HG03045 (cell line): ENCODE data around the gene PTCH2.

Experiments used
- ATAC-seq: cut with Tn5 transposase; IDR thresholded peaks from one replicate; pipeline ENCODE4 v1.9.1; 2021; ENCODE audit warnings: mild to moderate bottlenecking, moderate library complexity; ENCODE audit not compliant: unreplicated experiment

Gene PTCH2

DNA sequence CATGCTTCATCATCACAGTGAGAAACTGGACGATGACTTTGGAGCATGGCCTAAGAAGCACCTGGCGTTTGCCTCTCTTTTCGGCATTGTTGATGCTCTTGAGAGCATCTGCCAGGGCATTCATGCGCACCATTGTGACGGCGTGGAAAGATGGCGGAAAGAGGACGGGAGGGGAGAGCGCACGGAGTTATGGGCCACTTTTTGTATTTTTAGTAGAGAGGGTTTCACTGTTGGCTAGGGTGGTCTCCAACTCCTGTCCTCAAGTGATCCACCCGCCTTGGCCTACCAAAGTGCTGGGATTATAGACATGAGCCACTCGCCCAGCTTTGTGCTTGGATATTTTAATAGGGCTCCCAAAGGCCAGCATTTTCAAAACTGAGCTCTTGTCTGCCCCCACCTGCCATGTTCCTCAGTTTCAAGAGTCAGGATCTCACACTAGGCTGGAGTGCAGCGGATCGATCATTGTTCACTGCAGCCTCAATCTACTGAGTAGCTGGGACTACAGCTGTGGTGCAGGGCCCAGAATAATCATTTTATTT, 62.4 kb downstream of the PTCH2 start:
- ATAC-seq, result no peak

DNA sequence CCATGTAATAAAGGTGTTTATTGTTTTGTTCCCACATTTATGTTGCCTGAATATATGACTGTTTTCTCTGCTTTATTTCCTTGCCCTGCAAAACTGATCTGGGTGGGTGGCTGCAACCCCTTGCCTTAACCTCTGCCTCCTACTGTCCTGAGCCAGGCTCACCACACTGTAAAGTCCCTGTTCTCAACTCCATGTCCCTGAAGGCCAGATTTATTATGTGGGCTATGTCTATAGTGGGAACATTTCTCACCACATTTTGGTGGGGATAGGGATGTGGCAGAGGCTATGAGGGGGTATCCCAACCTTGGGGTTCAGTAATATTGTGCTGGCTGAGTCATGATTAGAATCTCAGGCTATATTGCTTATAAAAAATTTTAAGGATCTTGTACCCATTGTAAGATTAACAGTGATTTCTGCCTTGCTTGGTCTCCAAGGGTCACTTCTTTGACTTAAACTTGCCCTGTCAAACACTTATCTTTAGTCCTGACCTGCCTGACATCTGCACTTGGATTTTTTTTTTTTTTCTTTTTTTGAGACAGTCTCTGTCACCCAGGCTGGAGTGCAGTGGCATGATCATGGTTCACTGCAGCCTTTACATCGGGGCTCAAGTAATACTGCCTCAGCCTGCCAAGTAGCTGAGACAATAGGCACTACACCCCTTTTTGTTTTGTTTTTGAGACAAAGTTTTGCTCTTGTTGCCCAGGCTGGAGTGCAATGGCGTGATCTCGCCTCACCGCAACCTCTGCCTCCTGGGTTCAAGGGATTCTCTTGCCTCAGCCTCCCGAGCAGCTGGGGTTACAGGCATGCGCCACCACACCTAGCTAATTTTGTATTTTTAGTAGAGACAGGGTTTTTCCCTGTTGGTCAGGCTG, 64.1 kb downstream of the PTCH2 start:
- ATAC-seq, result no peak

DNA sequence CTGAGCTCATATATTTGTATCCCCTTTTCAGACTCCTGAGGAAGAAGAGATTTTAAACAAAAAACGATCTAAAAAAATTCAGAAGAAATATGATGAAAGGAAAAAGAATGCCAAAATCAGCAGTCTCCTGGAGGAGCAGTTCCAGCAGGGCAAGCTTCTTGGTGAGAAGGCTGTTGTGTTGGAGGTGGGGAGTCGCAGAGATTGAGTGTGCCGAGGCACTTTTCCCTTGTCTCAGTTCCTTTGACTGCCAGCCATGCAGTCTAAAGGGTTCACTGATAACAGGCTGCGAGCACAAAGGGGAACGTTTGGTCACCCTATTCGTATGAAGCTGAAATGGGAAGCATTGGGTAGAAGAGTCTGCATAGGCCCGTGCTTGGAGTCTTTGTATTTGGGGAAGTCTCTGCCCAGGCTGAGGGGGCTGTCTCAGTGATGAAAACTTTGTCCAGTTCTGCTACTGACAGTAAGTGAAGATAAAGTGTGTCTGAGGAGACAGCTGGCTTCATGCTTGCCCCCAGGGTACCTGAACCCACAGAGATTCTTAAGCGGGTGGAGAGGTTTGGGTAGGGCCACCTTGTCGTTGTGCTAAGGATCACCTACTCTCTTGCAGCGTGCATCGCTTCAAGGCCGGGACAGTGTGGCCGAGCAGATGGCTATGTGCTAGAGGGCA, 65.0 kb downstream of the PTCH2 start:
- ATAC-seq, result no peak

DNA sequence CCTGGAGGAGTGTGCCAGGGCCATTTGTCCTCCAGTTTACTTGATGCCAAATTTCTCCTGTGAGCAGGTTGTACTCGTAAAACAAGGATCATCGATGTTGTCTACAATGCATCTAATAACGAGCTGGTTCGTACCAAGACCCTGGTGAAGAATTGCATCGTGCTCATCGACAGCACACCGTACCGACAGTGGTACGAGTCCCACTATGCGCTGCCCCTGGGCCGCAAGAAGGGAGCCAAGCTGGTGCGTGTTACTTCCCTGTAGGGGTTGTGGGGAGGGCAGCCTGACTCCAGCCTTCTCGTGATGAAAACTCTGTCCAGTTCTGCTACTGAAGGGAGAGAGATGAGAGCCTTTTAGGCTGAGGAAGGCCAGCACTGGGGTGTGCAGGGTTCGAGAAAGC, 65.5 kb downstream of the PTCH2 start:
- no peak for ATAC-seq

DNA sequence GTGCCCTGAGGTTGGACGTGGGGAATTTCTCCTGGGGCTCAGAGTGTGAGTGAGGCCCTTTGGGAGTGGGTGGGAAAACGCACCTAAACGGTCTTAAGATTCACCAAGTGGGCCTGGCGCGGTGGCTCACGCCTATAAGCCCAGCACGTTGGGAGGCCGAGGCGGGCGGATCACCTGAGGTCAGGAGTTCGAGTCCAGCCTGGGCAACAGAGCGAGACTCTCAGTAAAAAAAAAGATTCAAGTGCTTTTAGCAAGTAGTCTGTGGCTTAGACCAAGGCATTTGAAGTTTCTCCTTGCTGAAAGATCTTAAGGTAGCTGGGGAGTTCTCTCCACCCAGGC, 66.4 kb downstream of the PTCH2 start:
- no peak for ATAC-seq

DNA sequence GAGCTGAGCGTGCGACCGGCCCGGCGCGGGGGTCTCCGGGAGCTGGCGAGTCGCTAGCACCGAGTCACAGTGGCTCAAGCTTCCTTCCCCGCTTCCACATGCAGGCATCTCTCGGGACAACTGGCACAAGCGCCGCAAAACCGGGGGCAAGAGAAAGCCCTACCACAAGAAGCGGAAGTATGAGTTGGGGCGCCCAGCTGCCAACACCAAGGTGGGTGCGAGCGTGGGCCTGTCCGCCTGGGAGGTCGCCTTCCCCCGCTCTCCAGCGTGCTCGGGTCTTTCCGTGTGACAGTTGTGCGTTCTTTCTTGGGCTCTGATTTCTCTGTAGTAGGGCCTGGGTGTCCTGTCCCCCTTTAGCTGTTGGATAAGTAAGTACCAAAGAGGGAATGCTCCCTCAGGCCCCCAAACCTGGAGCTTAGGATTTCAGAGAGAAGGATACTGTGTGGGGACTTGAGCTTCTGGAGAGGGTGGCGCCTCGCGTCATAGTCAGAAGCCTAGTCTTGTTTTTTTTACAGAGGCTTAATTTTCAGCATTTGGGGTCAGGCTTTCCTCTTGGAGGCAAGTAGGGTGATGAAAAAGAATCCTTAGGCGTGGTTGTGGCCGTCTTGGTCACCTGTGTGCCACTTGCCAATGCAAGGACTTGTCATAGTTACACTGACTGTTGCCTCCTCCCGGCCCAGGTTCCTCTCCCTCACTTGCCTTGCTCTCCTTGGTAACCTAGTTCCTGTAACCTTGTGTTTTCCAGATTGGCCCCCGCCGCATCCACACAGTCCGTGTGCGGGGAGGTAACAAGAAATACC, 66.9 kb downstream of the PTCH2 start:
- peak; percentile 6 for ATAC-seq

DNA sequence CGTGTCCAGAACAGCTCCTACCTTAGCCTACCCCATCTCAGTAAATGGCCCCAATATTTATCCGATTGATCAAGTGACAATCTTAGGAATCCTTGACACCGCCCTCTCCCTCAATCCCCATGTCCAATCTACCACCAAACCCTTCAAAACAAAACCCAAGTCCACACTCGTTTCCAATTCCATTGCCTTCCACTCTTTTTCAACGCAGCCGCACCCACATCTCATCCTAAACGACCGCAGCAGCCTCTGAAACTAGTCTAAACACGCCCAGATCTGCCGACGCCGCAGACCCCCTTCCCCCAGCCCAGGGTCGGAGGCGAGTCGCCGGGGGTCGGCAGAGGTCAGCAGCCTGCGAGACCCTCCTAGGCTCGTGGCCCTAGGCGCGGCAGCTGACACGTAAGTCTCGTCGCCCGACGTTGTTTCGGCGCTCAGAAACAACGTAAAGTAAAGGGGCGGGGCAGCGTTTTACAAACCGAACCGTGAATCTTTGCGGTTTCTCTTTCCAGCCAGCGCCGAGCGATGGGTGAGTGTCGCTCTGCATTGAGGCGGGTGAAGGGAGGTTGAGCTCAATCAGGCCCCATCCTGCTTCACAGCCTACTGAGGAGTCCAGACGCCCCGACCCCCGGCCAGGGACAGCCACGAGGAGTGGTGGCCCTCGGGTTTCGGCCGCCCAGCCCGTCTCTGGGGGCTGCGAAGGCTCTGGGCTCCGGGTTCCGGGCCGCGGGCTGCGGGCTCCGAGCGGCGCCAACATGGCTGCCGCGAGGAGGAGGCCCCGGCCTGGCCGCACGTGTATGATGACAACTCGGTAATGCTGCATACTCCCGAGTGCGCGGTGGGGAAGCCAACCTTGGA, 67.7 kb downstream of the PTCH2 start, which contains the start of gene RPS8:
TSS of gene RPS8 (plus strand) at position 463 of the 852 bp plus-strand sequence. CDS start at position 520, 57 bp downstream.
- peak; percentile 80 for ATAC-seq
